PC-9 (cell line): ENCODE measurements around the gene DSCAM. TPM values are rescaled to one million over a fixed set of nuclear protein-coding genes. Genes with fewer than 3 reads are reported as not detected.

Experiments used
- BruUV-seq: library from RNA; stranded (reverse); fragments of 400-500 nt; replicated peaks from 2 replicates; lab custom pipeline; 2021; lab: Mats Ljungman, UMichigan
- CTCF ChIA-PET: fragments of 300-600 bp; sonication (Branson Sonifier 250); formaldehyde crosslinking; loops from one replicate; lab custom pipeline; 2022; ENCODE audit warnings: antibody characterized with exemption; lab: Charles Lee
- POLR2A ChIA-PET: fragments of 300-600 bp; sonication (Branson Sonifier 250); formaldehyde crosslinking; loops from one replicate; lab custom pipeline; 2022; ENCODE audit warnings: antibody characterized with exemption; ENCODE audit not compliant: unreplicated experiment; lab: Charles Lee
- DNase-seq, 2 experiments: peaks; one replicate each; pipeline versions ENCODE4 v3.0.0 to v3.0.0-alpha.2; 2015 to 2022; ENCODE audit warnings: mixed read lengths in 1 of 2
- H2AFZ ChIP-seq: fragments of 200-600 bp; sonication (generic); 2 replicates; pipeline ENCODE4 v1.8.1; 2017; ENCODE audit warnings: antibody characterized with exemption
- H3F3A ChIP-seq: fragments of 200-600 bp; sonication (generic); 2 replicates; pipeline ENCODE4 v1.8.1; 2017; ENCODE audit warnings: antibody characterized with exemption, mild to moderate bottlenecking, low read depth; ENCODE audit not compliant: insufficient read depth
- H3K27ac ChIP-seq: fragments of 200-600 bp; sonication (generic); 2 replicates; pipeline ENCODE4 v1.6.1; 2016; ENCODE audit warnings: mixed run types
- H3K27me3 ChIP-seq: fragments of 200-600 bp; sonication (generic); 2 replicates; pipeline ENCODE4 v1.6.1; 2016; ENCODE audit warnings: low read depth, mixed run types; ENCODE audit not compliant: insufficient read depth
- H3K36me3 ChIP-seq: fragments of 200-600 bp; sonication (generic); 2 replicates; pipeline ENCODE4 v1.6.1; 2016; ENCODE audit warnings: low read depth, mixed run types
- H3K4me1 ChIP-seq: fragments of 200-600 bp; sonication (generic); replicated peaks from 2 replicates; pipeline ENCODE4 v1.6.1; 2016; ENCODE audit warnings: mixed run types; ENCODE audit not compliant: insufficient read depth
- H3K4me2 ChIP-seq: fragments of 200-600 bp; sonication (generic); 2 replicates; pipeline ENCODE4 v1.6.1; 2017; ENCODE audit warnings: mixed run types
- H3K4me3 ChIP-seq: fragments of 200-600 bp; sonication (generic); 2 replicates; pipeline ENCODE4 v1.6.1; 2016; ENCODE audit warnings: mixed run types
- H3K79me2 ChIP-seq: fragments of 200-600 bp; sonication (generic); 2 replicates; pipeline ENCODE4 v1.6.1; 2017; ENCODE audit warnings: low read depth, mixed run types
- H3K9me2 ChIP-seq: fragments of 200-600 bp; sonication (generic); 2 replicates; pipeline ENCODE4 v1.8.1; 2017; ENCODE audit warnings: mild to moderate bottlenecking; ENCODE audit not compliant: insufficient read depth
- H3K9me3 ChIP-seq: fragments of 200-600 bp; sonication (generic); 2 replicates; pipeline ENCODE4 v1.8.1; 2016; ENCODE audit warnings: low read depth; ENCODE audit not compliant: insufficient read depth
- H4K20me1 ChIP-seq: fragments of 200-600 bp; sonication (generic); 2 replicates; pipeline ENCODE4 v1.8.1; 2017; ENCODE audit not compliant: insufficient read depth
- EZH2 ChIP-seq: fragments of 200-600 bp; sonication (generic); IDR thresholded peaks from 2 replicates; pipeline ENCODE4 v1.8.0; 2017; ENCODE audit warnings: antibody characterized with exemption, low read depth
- intact Hi-C: fragments of 100-400 bp; cut with micrococcal nuclease; formaldehyde crosslinking; loops from one replicate; pipeline ENCODE4 v1.10.0; 2022; ENCODE audit not compliant: unreplicated experiment
- total RNA-seq: library from RNA; stranded (reverse); gene quantifications from 2 replicates; pipeline ENCODE4 v1.2.3, GENCODE V29; 2021
- TF ChIP-seq, protein P1 (sequence below): fragments of 200-600 bp; sonication (generic); conservative IDR thresholded peaks from 2 replicates; pipeline ENCODE4 v1.6.1; 2017; ENCODE audit warnings: mixed run types, antibody characterized with exemption, mild to moderate bottlenecking, moderate library complexity

DSCAM gene
- total RNA-seq, 1 experiment from 2014 or later, result not detected

DNA sequence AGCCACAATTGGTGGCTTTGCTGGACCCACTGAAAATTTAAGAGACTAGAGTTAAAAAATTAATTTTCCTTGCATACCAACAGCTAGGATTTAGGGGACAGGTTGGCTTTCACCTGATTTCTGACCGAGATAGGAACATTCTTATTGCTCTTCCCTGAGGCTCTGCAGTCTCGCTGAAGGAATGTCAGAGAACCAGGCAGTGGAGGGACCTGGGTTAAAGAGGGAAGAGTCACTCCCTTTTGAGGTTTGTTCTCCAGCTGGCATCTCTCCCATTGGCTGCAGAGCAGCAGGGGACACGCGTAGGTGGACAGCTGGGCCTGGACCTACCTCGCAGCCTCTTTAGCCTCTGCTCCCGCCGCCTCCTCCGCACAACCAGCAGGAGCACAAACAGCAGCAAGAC is 772.2 kb downstream of the DSCAM start:
- no peaks in the 10 kb centered on the region for H3K9me2 ChIP-seq
- H3K27me3 ChIP-seq, result peaks cover 8% of the 10 kb centered on the region; the same call in 1 of the 2 replicates
- no peak overlapping the region for H3K4me2 ChIP-seq
- no peaks in the 10 kb centered on the region for H3F3A ChIP-seq
- intact Hi-C loops, result no loop called here
- H3K4me1 ChIP-seq, result no peaks in the 10 kb centered on the region
- H3K36me3 ChIP-seq, result no peaks in the 10 kb centered on the region
- ChIA-PET CTCF (no interaction called here), POLR2A (no interaction called here)
- H3K27ac ChIP-seq, result no peak overlapping the region
- H4K20me1 ChIP-seq, result no peaks in the 10 kb centered on the region
- DNase-seq, result no peak
- no TSS peak for BruUV-seq
- no peak overlapping the region for H2AFZ ChIP-seq
- no peaks in the 10 kb centered on the region for H3K9me3 ChIP-seq
- H3K4me3 ChIP-seq, result no peak overlapping the region
- TF ChIP-seq, protein P1, sequence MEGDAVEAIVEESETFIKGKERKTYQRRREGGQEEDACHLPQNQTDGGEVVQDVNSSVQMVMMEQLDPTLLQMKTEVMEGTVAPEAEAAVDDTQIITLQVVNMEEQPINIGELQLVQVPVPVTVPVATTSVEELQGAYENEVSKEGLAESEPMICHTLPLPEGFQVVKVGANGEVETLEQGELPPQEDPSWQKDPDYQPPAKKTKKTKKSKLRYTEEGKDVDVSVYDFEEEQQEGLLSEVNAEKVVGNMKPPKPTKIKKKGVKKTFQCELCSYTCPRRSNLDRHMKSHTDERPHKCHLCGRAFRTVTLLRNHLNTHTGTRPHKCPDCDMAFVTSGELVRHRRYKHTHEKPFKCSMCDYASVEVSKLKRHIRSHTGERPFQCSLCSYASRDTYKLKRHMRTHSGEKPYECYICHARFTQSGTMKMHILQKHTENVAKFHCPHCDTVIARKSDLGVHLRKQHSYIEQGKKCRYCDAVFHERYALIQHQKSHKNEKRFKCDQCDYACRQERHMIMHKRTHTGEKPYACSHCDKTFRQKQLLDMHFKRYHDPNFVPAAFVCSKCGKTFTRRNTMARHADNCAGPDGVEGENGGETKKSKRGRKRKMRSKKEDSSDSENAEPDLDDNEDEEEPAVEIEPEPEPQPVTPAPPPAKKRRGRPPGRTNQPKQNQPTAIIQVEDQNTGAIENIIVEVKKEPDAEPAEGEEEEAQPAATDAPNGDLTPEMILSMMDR, result no peak
- TF ChIP-seq EZH2, result no peak
- H3K79me2 ChIP-seq, result no peaks in the 10 kb centered on the region

DNA sequence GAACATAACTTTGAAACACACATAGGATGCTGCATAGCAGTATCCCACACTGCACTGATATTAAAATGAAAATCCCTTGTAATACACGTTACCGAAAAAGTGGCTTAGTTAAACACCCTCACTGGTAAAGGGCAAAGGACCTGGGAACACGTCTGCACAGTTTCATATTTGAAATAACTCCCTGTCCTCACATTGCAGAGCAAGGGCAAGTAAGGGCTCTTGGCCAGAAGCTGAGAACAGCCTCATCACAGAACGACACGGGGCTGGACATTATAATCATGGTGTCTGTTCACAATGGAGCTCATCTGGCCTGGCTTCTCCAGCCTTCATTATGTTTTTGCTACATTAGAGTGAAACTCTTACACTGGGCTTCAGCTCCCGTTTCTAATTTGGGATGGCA is 772.8 kb downstream of the DSCAM start:
- no peaks in the 10 kb centered on the region for H3F3A ChIP-seq
- no peaks in the 10 kb centered on the region for H3K4me1 ChIP-seq
- no peaks in the 10 kb centered on the region for H3K79me2 ChIP-seq
- TF ChIP-seq, protein P1, result no peak
- TF ChIP-seq EZH2, result no peak
- intact Hi-C loops, result no loop called here
- CTCF ChIA-PET, result no interaction called here
- H3K9me2 ChIP-seq, result no peaks in the 10 kb centered on the region
- H4K20me1 ChIP-seq, result no peaks in the 10 kb centered on the region
- peaks cover 8% of the 10 kb centered on the region; the same call in 1 of the 2 replicates for H3K27me3 ChIP-seq
- POLR2A ChIA-PET, result no interaction called here
- no peak overlapping the region for H2AFZ ChIP-seq
- H3K27ac ChIP-seq, result no peak overlapping the region
- no peak overlapping the region for H3K4me2 ChIP-seq
- H3K9me3 ChIP-seq, result no peaks in the 10 kb centered on the region
- no TSS peak for BruUV-seq
- no peak overlapping the region for H3K4me3 ChIP-seq
- no peaks in the 10 kb centered on the region for H3K36me3 ChIP-seq
- DNase-seq, result no peak

DNA sequence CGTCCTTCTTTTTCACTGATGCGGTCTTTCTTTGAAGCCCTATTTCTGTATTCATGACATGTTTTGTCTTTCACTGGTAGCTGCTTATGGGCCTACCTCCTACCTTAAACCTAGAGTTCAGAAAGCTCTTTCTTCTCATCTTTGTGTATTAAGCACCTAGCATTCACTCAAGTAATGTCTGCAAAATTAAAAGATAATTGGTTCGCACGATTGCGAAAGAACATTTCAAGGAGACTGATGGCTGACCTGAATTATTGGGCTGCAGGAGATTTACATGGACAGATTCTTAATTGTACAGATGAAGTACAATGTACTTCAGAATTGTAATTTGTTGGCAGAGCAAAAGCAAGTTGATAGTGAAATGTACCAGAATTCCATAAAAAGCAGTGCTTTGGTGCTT is 773.3 kb downstream of the DSCAM start:
- Histone ChIP-seq H3F3A (no peaks in the 10 kb centered on the region), H3K4me3 (no peak overlapping the region), H4K20me1 (no peaks in the 10 kb centered on the region), H2AFZ (no peak overlapping the region), H3K79me2 (no peaks in the 10 kb centered on the region), H3K9me3 (no peaks in the 10 kb centered on the region), H3K36me3 (no peaks in the 10 kb centered on the region), H3K27ac (no peak overlapping the region), H3K4me2 (no peak overlapping the region), H3K9me2 (no peaks in the 10 kb centered on the region), H3K27me3 (peaks cover 8% of the 10 kb centered on the region; the same call in 1 of the 2 replicates), H3K4me1 (no peaks in the 10 kb centered on the region)
- CTCF ChIA-PET, result no interaction called here
- BruUV-seq, result no TSS peak
- no peak for DNase-seq
- intact Hi-C loops, result no loop called here
- TF ChIP-seq EZH2, result no peak
- TF ChIP-seq, protein P1, result no peak
- POLR2A ChIA-PET, result no interaction called here
